ENCODE results near the gene HCAR3. TPM values are rescaled to one million over a fixed set of nuclear protein-coding genes. Genes with fewer than 3 reads are reported as not detected.

HCAR3 gene
- total and polyA plus RNA-seq, 2 of the 13 experiments (the other 11 are each of a cell fraction or from before 2014, with no cell fraction given): 0.11 to 12.8 TPM

GRCh38 chr12:122721057-122721545 is 4.5 kb upstream of the HCAR3 start (continued):
- TF ChIP-seq TOPORS (CRISPR knock-in tag; IDR thresholded peaks at IDR 0.05) (no peak), IKZF1 (IDR thresholded peaks at IDR 0.05) (no peak), ZFYVE20 (CRISPR knock-in tag; IDR thresholded peaks at IDR 0.05; ENCODE audit: borderline replicate concordance, low read depth) (no peak), ZNF350 (CRISPR knock-in tag; IDR thresholded peaks at IDR 0.05; ENCODE audit: borderline replicate concordance, low read depth) (no peak), KLF15 (CRISPR knock-in tag; IDR thresholded peaks at IDR 0.05; ENCODE audit: borderline replicate concordance) (no peak), ZNF10 (CRISPR knock-in tag; IDR thresholded peaks at IDR 0.05; ENCODE audit: borderline replicate concordance, low read depth) (no peak), NPAS2 (CRISPR knock-in tag; IDR thresholded peaks at IDR 0.05; ENCODE audit: borderline replicate concordance) (no peak), ZNF740 (CRISPR knock-in tag; IDR thresholded peaks at IDR 0.05) (no peak), NCOA5 (CRISPR knock-in tag; IDR thresholded peaks at IDR 0.05) (no peak), ZFP91 (CRISPR knock-in tag; IDR thresholded peaks at IDR 0.05; ENCODE audit: borderline replicate concordance) (no peak), ZNF563 (CRISPR knock-in tag; IDR thresholded peaks at IDR 0.05) (no peak), REXO4 (CRISPR knock-in tag; IDR thresholded peaks at IDR 0.05; ENCODE audit: borderline replicate concordance) (no peak), CHD2 (IDR thresholded peaks at IDR 0.05; ENCODE audit: low read depth, low read length) (no peak), ZNF30 (CRISPR knock-in tag; IDR thresholded peaks at IDR 0.05) (no peak), ZNF362 (CRISPR knock-in tag; IDR thresholded peaks at IDR 0.05; ENCODE audit: borderline replicate concordance) (peak; percentile 9; the same call in 1 of the 2 replicates), ZNF678 (CRISPR knock-in tag; IDR thresholded peaks at IDR 0.05) (no peak), ZNF296 (CRISPR knock-in tag; conservative IDR thresholded peaks at IDR 0.05) (no peak), ATF6 (CRISPR knock-in tag; conservative IDR thresholded peaks at IDR 0.05) (no peak), ATF7-NPFF (CRISPR knock-in tag; IDR thresholded peaks at IDR 0.05; ENCODE audit: low read depth) (no peak), HMG20B (CRISPR knock-in tag; conservative IDR thresholded peaks at IDR 0.05) (no peak), ZNF704 (CRISPR knock-in tag; IDR thresholded peaks at IDR 0.05; ENCODE audit: borderline replicate concordance) (no peak), HHEX (CRISPR knock-in tag; IDR thresholded peaks at IDR 0.05) (0 out of 2 replicates have a peak, but pooled peaks have one; percentile 21), U2AF2 (IDR thresholded peaks at IDR 0.05; ENCODE audit: low read depth, low read length) (no peak), PTBP1 (IDR thresholded peaks at IDR 0.05; ENCODE audit: low read depth, low read length, poor library complexity, severe bottlenecking) (no peak), NCOA1 (CRISPR knock-in tag; IDR thresholded peaks at IDR 0.05) (no peak), SP2 (CRISPR knock-in tag; IDR thresholded peaks at IDR 0.05) (no peak)
